ENCODE data around the gene BTBD1.
A peak's percentile ranks its signal among the peaks of the same experiment; 100 is the strongest.

BTBD1 gene

DNA sequence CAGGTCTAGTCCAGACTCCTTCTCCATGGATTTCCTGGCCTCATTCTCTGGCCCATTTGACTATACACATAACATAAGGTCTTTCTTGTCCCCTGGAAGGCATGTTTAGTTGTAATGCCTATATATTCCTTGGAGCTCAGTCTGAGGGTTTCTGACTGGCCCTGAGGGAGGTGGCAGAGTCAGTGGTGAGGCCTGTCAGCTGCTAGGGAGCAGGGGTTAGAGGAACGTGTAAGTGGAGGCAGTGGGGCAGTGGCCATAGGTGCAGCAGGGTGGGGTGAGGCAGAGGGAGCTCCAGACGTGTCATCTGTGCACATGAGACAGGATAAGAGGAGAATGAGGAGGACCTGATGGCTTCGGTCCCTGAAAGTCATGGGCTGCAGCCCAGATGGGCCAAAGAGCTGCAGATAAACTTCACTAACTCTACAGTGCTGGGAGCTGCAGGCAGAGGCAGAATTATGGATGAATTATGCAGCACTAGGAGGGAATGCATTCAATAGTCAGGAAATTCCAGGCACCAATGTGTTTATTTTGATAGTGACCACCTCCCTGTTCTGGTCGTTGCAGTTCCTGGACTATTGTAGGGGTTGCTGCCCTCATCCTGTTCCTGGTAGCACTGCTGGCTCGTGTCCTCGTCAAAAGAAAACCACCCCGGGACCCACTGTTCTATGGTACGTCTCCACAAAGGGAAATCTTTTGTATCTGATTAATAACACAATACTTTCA is 45.3 kb upstream of the BTBD1 start:
- TF ChIP-seq, protein P1, sequence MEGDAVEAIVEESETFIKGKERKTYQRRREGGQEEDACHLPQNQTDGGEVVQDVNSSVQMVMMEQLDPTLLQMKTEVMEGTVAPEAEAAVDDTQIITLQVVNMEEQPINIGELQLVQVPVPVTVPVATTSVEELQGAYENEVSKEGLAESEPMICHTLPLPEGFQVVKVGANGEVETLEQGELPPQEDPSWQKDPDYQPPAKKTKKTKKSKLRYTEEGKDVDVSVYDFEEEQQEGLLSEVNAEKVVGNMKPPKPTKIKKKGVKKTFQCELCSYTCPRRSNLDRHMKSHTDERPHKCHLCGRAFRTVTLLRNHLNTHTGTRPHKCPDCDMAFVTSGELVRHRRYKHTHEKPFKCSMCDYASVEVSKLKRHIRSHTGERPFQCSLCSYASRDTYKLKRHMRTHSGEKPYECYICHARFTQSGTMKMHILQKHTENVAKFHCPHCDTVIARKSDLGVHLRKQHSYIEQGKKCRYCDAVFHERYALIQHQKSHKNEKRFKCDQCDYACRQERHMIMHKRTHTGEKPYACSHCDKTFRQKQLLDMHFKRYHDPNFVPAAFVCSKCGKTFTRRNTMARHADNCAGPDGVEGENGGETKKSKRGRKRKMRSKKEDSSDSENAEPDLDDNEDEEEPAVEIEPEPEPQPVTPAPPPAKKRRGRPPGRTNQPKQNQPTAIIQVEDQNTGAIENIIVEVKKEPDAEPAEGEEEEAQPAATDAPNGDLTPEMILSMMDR (IDR thresholded peaks at IDR 0.05; ENCODE audit: low read depth, low read length) = no peak
- peak overlapping the region; percentile 8 for H3K4me3 ChIP-seq (ENCODE audit: low read depth, low read length)

DNA sequence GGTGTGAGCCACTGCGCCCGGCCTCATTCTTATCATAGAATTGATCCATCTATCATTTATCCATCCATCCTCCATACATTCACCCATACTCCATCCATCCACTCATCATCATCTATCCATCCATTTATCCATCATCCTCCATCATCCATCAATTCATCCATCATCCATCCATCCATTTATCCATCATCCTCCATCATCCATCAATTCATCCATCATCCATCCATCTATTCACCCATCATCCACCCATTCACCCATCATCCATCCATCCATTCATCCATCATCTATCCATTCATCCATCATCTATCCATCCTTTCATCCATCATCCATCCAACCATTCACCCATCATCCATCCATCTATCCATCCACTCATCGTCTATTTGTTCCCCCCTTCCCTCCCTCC is 44.1 kb upstream of the BTBD1 start:
- TF ChIP-seq, protein P1 (IDR thresholded peaks at IDR 0.05; ENCODE audit: low read depth, low read length) = no peak
- H3K4me3 ChIP-seq (ENCODE audit: low read depth, low read length) = no peak overlapping the region

DNA sequence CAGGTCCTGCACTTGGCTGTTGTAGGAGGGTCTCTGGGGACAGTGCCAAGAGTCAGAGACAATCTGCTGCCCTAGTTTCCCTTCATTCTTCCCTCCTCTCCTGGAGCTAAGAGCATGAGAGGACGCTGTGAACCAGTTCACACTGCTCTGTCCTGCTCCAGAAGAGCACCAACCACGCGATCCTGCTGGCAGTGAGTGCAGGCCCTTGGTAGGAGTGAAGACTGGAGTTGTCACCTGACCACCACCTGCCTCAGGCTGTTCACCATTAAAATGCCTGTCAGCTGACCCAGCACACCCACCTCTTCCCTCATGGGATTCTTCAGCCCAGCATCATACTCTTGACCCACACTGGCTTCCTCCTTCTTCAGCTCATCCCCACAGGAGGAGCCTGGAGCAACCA is 43.3 kb upstream of the BTBD1 start:
- TF ChIP-seq, protein P1 (IDR thresholded peaks at IDR 0.05; ENCODE audit: low read depth, low read length) = no peak
- no peak overlapping the region for H3K4me3 ChIP-seq (ENCODE audit: low read depth, low read length)

DNA sequence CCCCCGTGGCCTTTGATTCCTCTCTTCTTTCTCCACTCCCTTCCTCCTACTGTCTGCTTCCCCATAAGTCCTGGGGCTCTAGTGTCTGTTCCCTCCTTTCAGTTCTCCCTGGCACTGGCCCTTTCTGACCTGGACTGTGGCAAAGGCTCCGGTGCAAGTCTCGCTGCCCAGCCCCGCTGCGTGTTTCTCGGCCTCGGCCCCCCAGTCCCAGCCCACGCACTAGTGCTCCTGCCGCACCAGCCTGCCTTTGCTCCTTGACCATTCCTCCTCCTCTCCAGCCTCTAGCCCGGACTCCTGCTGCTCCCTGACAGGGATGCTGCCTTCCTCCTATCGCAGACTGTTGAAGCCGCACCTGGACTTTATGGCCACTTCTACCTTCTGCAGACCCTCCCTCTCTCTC is 42.5 kb upstream of the BTBD1 start:
- TF ChIP-seq, protein P1 (IDR thresholded peaks at IDR 0.05; ENCODE audit: low read depth, low read length) = no peak
- H3K4me3 ChIP-seq (ENCODE audit: low read depth, low read length) = no peak overlapping the region

DNA sequence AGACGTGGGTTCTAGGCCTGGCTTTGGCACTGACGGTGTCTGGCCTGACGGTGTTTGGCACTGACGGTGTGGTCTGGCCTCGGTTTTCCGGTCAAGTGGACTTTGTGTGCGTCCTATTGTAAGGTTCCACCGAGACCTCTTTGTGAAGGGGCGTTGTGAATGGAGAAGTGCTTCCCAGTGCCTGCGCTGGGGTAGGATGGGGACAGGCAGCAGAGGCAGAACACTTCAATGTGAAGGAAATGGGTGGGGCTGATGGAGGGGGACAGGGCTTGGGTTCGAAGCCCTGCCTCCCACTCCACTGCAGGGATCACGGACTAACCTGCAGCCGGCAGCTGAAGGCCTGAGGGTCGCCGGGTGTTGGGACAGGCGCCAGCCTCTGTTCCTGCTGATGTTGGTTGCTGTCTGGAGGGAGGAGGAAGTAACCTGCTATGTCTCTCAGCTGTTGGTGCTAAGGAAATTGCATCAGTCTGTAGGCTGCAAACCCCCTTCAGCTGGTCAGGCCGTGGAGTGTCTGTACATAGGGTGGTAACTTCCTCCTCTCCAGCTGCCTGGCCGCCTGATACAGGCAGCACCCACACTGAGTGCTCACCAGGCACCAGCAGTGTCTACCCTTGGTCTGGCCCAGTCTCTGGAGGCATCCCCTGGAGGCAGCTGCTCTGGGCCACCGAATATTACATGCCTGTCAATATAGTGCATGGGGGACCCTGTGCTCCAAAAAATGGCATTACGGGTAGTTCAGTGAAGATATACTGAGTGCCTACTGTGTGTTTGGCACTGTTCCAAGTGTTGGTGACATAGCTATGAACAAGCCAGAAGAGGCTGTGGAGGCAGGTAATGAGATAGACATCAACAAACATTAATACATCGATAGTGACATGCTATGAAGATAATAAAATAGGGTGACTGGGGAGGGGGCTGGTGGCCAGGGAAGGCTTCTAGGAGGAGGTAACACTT is 41.5 kb upstream of the BTBD1 start:
- H3K4me3 ChIP-seq (ENCODE audit: low read depth, low read length) = peak overlapping the region; percentile 64
- TF ChIP-seq, protein P1 (IDR thresholded peaks at IDR 0.05; ENCODE audit: low read depth, low read length) = no peak

DNA sequence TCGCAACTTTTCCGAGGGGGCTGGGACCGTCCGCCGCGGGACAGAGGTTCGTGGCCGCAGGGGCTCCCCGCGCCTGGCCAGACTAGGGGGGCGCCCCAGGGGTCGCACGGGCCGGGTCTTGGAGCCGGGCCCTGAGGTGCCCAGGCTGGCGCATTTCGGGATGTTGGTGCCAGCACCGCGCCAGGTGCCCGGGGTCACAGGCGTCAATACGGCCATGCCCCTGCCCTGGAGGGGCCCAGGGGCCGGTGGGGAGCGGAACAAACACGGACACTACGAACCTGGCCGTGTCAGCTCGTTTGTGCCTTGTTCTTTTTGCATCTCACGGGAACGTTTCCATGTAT is 40.8 kb upstream of the BTBD1 start:
- H3K4me3 ChIP-seq (ENCODE audit: low read depth, low read length) = peak overlapping the region; percentile 64
- TF ChIP-seq, protein P1 (IDR thresholded peaks at IDR 0.05; ENCODE audit: low read depth, low read length) = no peak
